ENCODE measurements around the gene RASD1.

RASD1 gene

DNA sequence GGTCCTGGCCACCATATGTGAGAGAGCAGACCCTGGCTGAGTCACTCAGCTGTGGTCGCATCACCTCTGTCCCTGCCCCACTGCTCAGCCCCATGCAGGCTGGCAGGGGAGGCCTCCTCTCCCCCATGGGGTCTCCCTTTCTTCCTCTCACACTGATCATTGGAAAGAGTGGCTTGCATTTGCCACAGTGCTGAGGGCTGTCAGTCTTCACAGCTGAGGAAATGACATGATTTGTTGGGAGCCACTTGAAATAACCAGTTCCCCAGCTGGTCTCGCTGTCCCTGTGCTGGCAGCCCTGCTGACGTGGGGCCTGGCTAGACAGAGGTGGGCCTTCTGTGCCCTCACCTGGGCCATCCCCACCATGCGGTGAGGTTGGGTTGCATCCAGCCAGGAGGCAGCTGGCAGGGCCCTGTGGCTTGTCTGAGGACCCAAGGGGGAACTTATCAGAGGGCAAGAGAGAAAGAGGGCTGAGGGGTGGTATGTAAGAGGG, 49.5 kb downstream of the RASD1 start:
- no peak overlapping the region for H3K4me3 ChIP-seq (ENCODE audit: low read length)
- H3K27me3 ChIP-seq (ENCODE audit: insufficient read depth, low read length): no peaks in the 10 kb centered on the region
- H3K36me3 ChIP-seq (ENCODE audit: insufficient read depth, low read length): no peaks in the 10 kb centered on the region
- no peaks in the 10 kb centered on the region for H3K9me3 ChIP-seq (ENCODE audit: insufficient read depth, low read depth, low read length)
- no peak overlapping the region for H3K9ac ChIP-seq (ENCODE audit: low read depth, low read length)
- H3K4me1 ChIP-seq (ENCODE audit: insufficient read depth, low read length): no peaks in the 10 kb centered on the region
- 86% methylated on average over 4 of the region's 4 CpGs for WGBS
- H3K27ac ChIP-seq (ENCODE audit: low read depth, low read length): no peak overlapping the region

- no peaks in the 10 kb centered on the region for H3K36me3 ChIP-seq (ENCODE audit: insufficient read depth, low read length)
- no peaks in the 10 kb centered on the region for H3K27me3 ChIP-seq (ENCODE audit: insufficient read depth, low read length)
- H3K4me3 ChIP-seq (ENCODE audit: low read length): no peak overlapping the region
- H3K4me1 ChIP-seq (ENCODE audit: insufficient read depth, low read length): no peaks in the 10 kb centered on the region
- H3K9ac ChIP-seq (ENCODE audit: low read depth, low read length): no peak overlapping the region
- H3K27ac ChIP-seq (ENCODE audit: low read depth, low read length): peak overlapping the region; percentile 43; the same call in 1 of the 2 replicates
- no peaks in the 10 kb centered on the region for H3K9me3 ChIP-seq (ENCODE audit: insufficient read depth, low read depth, low read length)
- WGBS: 82% methylated on average over 12 of the region's 12 CpGs
Measured at GRCh38 chr17:17445925-17446665, 50.1 kb downstream of the RASD1 start.

DNA sequence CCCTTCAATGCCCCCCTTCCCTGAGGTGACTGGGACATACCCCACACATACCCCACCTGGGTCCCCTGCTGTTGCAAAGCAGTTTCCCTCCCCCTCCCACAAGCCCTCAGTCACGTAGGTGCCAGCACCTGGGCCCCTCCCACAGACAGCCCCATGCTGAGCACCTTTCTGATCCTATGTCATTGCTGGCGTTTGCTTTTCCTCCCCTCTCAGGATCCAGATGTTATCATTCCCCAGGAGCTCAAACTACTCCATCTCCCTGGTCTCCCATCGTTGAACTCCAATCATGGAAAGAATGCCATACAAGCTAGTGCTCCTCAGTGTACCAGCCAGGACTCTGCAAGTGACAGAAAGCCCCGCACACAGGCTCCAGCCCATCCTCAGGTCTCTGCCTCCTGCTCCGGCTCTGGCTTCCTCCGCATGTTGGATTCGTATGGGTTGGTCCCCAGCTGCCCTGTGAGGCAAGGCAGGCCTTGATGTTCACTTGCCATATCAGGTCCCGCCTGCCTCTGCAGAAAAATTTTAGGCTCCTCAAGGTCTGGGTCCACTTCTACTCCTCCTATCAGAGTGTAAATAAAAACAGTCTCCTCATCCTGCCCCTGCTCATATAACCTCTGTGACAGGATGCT, 50.8 kb downstream of the RASD1 start:
- Histone ChIP-seq H3K27ac (ENCODE audit: low read depth, low read length) (no peak overlapping the region; the same call in 1 of the 2 replicates), H3K36me3 (ENCODE audit: insufficient read depth, low read length) (no peaks in the 10 kb centered on the region), H3K4me1 (ENCODE audit: insufficient read depth, low read length) (peaks cover 2% of the 10 kb centered on the region; the same call in 1 of the 2 replicates), H3K9me3 (ENCODE audit: insufficient read depth, low read depth, low read length) (no peaks in the 10 kb centered on the region), H3K27me3 (ENCODE audit: insufficient read depth, low read length) (no peaks in the 10 kb centered on the region), H3K4me3 (ENCODE audit: low read length) (no peak overlapping the region), H3K9ac (ENCODE audit: low read depth, low read length) (no peak overlapping the region)
- WGBS: 66% methylated on average over 8 of the region's 8 CpGs
